NOMO-1 treated with DMSO at 0.1 percent for 48 hours (cell line): ENCODE data around the gene TECTA.

Experiments
- DNase-seq: peaks from one replicate; lab custom pipeline; 2025; ENCODE audit not compliant: unreplicated experiment; lab: John Stamatoyannopoulos, UW

Gene TECTA

DNA sequence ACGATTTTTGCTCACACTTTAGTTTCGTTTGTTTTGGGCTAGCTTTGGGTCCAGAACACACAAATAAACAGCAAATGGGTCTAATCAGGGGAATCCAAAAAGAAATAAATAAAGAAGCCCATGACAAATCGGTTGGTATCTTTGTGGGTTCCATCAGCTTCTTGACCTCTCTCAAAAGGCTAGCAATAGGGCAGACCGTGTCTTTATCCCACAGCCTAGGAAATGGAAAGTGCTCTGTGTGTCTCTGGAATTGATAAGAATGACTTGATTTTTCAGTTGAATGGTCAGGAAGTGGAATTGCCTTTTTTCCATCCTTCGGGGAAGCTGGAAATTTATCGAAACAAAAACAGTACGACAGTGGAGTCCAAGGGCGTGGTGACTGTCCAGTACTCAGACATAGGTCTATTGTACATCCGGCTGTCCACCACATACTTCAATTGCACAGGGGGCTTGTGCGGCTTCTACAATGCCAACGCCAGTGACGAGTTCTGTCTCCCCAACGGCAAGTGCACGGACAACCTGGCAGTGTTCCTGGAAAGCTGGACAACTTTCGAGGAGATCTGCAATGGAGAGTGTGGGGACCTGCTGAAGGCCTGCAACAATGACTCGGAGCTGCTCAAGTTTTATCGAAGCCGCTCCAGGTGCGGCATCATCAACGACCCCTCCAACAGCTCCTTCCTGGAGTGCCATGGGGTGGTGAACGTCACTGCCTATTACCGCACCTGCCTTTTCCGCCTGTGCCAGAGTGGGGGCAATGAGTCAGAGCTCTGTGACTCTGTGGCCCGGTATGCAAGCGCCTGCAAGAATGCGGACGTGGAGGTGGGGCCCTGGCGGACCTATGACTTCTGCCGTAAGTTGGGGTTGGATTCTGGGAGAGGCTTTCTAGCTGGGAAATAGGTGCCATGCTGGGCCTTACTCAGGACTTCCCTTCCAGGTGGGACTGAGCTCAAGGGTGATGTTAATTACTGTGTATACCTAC lies 28.6 kb downstream of the TECTA start:
- no peak for DNase-seq

DNA sequence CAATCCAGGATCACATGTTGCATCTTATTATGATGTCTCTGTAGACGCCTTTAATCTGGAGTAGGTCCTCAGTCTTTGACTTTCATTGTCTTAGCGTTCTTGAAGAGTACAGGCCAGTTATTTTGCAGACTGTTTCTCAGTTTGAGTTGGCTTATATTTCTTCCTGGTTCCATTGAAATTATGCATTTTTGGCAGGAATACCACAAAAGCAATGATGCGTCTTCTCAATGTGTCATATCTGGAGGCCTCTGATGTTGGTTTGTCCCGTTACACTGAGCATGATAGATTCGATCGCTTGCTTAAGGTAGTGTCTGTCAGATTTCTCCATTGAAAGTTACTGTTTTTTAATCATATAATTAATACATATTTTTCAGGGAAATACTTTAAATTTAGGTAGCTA lies 30.6 kb downstream of the TECTA start:
- no peak for DNase-seq

DNA sequence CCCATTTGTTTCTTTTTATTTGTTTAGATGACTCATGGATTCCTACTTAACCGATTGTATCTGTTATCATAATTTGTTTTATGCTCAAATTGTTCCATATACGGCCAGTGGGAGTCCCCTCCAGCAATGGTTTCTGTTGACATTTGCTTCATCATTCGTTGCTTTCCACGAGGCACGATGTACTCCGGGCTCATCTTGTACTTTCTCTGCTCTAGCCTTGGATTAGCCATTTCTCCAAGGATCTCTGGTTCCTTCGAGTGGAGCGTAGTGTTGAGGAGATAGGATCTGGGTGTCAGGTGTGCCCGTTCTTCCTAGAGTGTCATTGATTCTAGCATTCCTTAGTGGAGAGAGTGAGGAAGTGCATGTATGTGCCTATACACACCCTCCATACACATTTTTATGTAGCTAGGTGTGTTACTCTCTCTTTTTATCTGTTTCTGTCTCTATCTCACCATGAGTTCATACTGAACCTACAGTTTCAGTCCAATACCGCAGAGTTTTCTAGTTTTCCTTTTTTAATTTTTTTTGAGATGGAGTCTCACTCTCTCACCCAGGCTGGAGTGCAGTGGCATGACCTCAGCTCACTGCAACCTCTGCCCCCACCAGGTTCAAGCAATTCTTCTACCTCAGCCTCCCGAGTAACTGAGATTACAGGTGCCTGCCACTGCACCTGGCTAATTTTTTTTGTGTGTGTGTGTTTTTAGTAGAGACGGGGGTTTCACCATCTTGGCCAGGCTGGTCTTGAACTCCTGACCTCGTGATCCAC lies 31.4 kb downstream of the TECTA start:
- no peak for DNase-seq

DNA sequence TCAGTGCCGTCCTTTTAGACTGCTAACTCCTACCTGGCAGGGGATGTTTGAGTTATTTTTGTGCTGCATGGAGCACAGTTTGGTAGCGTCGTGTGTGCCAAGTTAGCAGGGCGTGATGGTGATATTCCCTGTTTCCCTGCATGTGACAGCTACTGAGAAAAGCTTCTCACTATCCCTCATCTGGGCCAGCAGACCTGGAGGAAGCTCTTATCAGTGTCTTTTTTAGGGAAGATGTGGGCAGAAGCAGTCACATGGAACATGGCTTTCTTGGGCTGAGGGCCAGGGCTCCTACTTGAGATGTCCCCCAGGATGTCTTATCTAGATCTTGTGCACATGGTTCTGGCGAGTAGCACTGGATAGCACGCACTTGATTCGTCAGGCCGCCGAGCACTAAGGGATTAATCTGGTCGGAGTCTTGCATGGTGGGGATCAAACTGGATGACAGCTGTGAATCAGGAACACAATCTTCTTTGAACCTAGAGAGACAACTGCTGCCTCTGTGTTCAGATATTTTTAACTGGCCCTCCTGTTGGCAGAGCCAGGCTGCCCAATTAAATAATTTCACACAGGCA lies 33.8 kb downstream of the TECTA start:
- no peak for DNase-seq

DNA sequence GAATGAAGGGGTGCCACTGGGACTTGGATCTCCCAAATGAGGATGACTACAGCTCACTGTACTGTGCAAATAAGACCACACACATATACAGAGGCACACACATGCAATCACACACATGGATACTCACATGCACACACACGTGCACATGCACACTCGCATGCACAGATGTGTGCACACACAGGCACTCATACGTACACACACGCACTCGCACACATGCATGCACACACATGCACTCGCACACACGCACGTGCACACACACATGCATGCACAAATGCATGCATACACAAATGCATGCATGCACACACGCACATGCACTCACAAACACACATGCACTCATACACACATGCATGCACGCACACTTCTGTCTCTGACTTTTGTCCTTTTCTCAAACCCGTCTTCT lies 36.0 kb downstream of the TECTA start:
- DNase-seq = no peak

DNA sequence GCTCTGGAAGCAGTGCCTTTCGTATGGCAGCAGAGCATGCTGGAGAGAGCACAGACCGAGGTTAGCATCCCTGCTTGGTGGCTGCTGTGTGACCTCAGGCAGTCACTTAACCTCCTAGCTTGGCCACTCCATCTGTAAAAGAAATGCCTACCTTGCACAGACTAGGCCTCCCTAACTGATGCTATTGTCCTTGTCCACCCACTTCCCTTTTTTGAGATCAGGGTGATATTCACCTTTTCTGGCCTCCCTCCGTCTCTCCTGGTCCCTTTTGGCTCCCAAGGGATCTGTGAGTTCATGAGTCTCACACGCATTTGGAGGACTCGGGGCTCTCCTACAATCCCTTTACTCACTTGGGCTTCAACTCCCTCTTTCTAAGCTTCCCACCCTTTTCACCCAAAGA lies 37.2 kb downstream of the TECTA start:
- DNase-seq = no peak

DNA sequence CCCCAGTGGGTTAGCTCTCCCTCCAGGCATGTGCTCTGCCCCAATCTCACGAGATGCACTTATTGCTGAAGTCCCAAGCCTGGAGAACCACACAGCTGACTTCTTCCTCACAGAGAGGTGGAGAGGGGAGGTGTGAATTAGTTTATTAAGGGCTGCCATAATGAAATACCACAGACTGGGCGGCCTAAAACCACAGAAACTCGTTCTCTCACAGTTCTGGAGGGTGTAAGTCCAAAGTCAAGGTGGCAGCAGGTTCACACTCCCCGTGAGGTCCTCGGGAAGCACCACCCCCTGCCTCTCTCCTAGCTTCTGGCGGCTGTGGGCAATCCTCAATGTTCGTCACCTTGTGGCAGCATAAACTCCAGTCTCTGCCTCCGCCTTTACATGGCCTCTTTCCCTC lies 39.3 kb downstream of the TECTA start:
- DNase-seq = no peak

DNA sequence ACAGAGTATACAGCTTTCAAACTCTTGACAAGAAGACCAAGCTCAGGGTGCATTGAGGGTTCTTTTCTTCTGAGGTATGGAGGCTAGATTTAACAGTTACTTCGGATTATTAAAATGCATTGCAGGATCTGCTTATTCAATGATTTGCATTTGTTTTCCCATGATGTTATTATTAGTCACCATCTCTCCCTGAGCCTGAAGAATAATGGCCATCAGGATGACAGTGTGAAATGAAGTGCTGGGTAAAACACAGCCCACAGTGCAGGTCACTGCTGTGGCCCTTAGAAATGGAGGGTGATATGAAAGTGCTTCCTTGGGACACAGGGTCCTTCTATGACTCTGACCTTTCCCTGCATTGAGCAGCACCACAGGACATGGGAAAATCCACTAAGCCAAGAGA lies 40.0 kb downstream of the TECTA start:
- no peak for DNase-seq

DNA sequence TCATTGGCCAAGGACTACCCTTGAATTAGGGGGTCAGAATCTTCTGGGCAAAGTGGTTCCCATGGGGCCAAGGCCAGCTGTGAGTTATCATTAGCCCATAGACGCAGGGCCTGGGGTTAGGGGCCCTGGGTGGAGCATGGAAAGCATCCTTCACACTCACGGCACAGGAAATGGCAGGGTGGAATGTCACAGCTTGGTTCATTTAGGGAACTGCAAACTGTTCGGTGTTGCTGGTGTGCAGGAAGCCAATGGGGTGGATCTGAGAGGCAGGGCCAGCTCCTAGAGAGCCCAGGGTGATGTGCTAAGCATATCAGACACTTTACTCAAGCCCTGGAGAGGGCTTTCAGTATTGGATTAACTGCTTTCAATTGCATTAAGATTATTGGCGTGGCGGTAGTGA lies 42.9 kb downstream of the TECTA start:
- no peak for DNase-seq

DNA sequence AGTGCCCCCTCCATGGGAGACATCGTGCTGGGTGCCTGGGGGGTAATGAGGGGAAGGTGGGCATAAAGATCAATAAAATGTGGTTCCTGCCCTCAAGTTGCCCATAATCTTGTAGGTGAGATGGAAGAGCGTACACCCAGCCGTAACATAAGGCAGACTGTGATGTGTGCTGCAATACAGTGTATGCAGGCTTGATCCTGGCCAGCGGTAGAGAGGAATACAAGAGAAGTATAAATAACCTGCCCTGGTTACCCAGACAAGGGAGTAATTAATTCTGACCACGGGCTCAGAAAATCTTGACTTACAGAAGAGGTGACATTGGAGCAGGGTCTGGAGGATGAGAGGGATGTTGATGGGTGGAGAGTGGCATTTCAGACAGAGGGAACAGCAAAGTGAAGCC lies 43.7 kb downstream of the TECTA start:
- DNase-seq = no peak

DNA sequence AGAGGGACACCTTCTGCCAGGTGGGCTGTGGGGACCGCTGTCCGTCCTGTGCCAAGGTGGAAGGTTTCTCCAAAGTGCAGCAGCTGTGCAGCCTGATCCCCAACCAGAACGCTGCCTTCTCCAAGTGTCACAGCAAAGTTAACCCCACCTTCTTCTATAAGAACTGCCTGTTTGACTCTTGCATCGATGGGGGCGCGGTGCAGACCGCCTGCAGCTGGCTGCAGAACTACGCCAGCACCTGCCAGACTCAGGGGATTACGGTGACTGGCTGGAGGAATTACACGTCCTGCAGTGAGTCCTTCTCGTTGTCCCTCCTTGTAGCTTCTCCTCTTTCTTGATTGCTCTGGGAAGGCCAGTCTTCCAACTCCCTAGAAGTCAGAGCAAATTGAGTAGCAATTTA lies 44.8 kb downstream of the TECTA start:
- no peak for DNase-seq

DNA sequence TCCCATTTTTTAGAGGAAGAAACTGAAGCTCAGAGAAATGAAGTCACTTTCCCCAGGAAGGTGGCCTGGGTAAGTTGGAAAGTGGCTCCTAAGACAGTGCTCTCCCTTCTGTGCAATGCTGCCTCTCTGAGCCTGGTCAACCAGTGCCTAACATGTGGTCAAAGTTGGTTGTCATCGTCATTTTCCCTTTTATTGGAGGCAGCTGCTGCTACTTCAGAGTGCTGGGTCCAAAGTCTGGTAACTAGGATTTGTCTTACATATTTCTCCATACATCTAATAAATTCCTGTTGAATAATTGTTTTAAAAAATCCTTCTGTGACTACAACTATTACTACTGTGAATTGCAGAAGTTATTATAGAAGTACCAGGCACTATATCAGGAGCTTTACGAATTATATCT lies 48.1 kb downstream of the TECTA start:
- no peak for DNase-seq

DNA sequence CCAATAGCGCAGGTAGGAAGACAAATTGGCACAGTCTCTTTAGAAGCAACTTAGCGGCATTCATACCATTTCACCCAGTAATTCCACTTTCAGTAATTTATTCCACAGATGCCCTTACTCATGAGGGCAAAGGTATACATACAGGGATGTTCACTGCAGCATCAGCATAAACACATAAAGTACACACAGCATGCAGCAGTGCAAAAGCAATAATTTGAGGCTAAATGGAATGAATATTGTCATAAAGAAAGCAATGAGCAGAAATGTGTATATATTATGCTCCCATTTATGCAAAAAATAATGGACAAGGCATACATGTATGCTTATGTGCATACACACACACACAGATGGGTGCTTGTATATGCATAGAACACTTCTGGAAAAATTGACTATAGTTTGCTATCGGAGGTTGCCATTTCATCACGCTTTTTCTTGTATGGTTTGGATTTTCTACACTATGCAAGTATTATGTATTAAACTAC lies 50.2 kb downstream of the TECTA start:
- no peak for DNase-seq

DNA sequence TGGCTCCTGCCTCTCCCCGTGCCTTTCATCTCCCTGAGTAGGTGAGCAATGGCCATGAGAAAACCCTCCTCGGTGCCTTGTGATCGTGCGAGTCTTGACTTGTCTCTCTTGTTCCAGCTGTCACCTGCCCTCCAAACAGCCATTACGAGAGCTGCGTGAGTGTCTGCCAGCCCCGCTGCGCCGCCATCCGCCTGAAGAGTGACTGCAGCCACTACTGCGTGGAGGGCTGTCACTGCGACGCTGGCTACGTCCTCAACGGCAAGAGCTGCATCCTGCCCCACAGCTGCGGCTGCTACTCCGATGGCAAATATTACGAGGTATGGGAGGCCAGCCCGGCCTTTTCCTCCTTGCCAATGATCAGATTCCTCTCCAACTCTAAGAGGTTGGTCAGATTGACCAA lies 51.7 kb downstream of the TECTA start:
- DNase-seq = no peak

DNA sequence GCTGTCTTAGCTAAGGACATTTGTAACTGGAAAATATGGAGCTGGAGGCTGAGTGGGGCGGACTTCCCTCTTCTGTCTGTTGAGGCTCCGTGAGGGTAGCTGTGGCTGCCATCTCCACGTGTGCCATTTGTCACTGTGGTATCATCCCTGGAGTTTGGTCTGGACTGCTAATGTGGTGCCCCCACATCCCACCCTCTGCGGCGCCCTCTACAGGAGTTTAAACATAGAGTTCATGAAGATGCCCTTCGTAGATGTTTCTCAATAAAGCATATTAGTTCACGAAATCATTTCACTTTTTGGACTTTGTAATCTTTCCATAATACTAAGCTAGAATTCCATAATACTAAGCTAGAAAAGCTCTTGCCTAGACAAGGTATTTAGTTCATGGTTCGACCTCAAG lies 52.4 kb downstream of the TECTA start:
- DNase-seq = no peak

DNA sequence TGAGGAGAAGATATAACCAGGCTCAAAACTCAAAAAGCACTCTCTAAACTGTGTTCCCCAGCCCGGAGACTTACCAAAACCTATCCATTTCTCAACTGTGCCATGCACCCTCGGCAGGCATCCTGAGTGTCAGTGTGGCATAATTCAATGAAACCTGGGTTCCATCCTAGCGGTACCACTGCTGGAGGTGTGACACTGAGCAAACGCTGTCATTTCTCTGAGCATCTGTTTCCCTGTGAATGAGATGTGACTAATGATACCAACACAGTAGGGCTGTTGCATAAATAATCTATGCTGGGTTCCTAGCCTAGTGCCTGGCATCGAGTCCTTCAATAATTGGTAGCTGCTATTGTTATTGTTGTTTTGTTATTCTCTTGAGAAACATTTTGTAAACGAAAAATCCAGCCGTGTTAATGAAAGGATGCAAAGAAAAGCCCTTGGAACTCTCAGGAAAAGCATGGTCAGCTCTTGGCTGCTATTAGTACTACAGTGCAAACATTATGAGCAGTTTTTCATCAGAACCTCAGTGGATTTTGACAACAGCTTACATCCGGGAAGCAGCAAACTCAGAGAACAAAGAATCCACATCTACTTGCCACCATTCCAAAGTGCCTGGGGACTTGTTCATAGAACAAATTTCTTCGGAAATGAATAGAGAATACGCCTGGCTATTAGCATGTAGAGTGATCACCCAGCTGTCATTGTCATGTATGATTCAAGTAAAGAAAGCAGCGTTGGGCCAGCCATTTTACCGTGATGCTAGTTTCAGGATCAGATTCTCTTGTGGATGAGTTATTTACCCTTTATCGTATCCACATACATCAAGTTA lies 53.7 kb downstream of the TECTA start:
- DNase-seq = no peak

DNA sequence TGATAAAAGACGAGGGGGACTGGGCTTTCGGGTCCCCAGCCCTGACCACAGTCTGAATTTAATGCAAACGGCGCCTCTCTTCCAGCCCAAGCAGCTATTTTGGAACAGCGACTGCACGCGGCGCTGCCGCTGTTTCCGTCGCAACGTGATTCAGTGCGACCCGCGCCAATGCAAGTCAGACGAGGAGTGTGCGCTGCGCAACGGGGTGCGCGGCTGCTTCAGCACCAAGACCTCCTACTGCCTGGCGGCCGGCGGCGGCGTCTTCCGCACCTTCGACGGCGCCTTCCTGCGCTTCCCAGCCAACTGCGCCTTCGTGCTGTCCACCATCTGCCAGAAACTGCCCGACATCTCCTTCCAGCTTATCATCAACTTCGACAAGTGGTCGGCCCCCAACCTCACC lies 56.7 kb downstream of the TECTA start:
- no peak for DNase-seq

DNA sequence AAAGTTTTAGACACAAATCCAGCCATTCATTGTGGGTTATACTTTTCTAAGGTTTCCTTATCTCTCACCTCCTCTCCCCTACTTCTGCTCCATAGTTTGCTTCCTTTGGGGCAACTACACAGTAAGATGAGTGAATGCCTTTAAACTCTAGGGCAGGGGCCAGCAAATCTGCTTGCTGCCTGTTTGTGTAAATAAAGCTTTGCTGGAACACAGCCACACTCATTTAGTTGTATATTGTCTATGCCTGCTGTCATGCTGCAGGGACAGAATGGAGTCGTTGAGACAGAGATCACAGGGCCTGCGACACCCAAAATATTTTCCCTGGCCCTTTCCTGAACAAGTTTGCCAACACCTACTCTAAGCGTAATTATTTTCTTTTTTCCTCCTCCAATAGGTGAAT lies 58.7 kb downstream of the TECTA start:
- DNase-seq = no peak

DNA sequence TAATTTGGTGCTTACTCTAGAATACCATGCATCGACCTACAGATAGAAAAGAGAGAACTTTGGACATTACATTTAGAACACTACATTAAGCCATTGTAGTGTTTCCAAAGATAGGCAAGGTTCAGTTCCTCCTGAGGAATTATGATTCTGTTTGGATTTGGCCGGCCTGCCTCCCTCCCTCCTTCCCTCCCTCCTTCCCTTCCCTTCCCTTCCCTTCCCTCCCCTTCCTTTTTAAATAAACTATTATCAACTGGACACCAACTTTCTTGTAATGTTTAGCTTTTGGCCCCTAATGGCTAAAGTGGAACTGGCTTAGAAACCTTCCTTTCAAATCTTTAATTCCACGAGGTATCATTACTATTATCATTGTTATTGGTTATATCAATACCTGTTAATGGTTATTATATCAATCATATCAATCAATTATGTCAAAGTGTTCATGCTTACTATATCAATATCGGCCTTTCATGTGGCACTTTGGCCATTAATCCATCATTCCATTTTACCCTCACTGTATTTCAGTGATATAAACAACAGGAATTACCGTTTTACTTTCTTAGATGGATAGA lies 60.4 kb downstream of the TECTA start:
- DNase-seq = no peak

DNA sequence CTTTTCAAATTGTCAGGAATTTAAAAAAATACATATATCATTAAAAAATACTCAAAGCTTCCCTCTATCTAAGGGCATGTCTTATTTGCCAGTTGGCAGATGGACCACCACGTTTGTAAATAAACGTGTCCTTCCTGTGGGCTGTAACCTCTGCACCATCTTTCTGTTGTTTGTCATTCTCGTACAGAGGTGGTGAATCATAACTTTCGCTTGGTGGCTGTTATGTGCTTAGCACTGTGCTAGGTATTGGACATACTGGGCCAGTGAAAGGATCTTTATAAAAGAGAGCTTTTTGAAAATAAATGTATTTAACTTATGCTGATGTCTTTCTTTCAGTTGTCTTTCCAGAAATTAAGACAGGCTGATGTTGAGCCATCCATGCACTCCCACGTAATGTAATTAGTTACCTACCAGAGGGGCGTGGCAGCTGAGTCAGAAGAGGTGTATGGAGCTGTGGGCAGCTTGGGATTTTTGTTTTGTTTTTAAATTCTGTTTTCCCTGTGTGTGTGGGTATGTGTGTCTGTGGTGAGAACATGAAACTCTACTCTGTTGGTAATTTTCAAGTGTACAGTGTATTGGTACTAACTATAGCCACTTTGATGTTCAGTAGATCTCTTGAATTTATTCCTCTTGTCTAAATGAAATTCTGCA lies 62.7 kb downstream of the TECTA start:
- no peak for DNase-seq
